H1 (cell line): Measurements from ENCODE around the gene ZMIZ1. TPM values are rescaled to one million over a fixed set of nuclear protein-coding genes. Genes with fewer than 3 reads are reported as not detected.

Experiments used
- CTCF ChIA-PET: fragments of 300-600 bp; sonication (Branson Sonifier 250); formaldehyde crosslinking; loops from one replicate; lab custom pipeline; 2021; ENCODE audit not compliant: partially characterized antibody; lab: Charles Lee
- POLR2A ChIA-PET: fragments of 300-600 bp; sonication (Branson Sonifier 250); formaldehyde crosslinking; loops from one replicate; lab custom pipeline; 2021; ENCODE audit warnings: inconsistent platforms; ENCODE audit not compliant: partially characterized antibody; lab: Charles Lee
- DNase-seq, 2 experiments: peaks; one replicate each; pipeline versions ENCODE4 v3.0.0 to v3.0.0-alpha.2; 2010 to 2022; ENCODE audit warnings: low spot score in 2 of 2, low read depth in 1 of 2, mixed read lengths in 1 of 2
- FAIRE-seq: peaks from 2 replicates; lab custom pipeline; 2011; peaks lifted over from hg19 to GRCh38; lab: Jason Lieb, UNC
- H2AFZ ChIP-seq: 2 replicates; pipeline ENCODE4 v1.8.1; 2012; ENCODE audit warnings: low read length, inconsistent platforms
- H2AK5ac ChIP-seq: 2 replicates; pipeline ENCODE4 v1.6.1; 2013; ENCODE audit warnings: low read depth, low read length
- H2BK120ac ChIP-seq: replicated peaks from 2 replicates; pipeline ENCODE3; 2013; ENCODE audit warnings: low read depth, low read length, inconsistent platforms
- H2BK12ac ChIP-seq: 2 replicates; pipeline ENCODE4 v1.6.1; 2013; ENCODE audit warnings: low read depth, low read length
- H2BK15ac ChIP-seq: 2 replicates; pipeline ENCODE4 v1.6.1; 2013; ENCODE audit warnings: low read length
- H2BK20ac ChIP-seq: 2 replicates; pipeline ENCODE4 v1.6.1; 2013; ENCODE audit warnings: low read length
- H2BK5ac ChIP-seq: 2 replicates; pipeline ENCODE4 v1.6.1; 2013; ENCODE audit warnings: low read depth, low read length
- H3K14ac ChIP-seq: 2 replicates; pipeline ENCODE4 v1.6.1; 2013; ENCODE audit warnings: inconsistent platforms; ENCODE audit not compliant: insufficient read length
- H3K18ac ChIP-seq: 2 replicates; pipeline ENCODE4 v1.6.1; 2013; ENCODE audit warnings: low read length; ENCODE audit errors: extremely low read depth
- H3K23ac ChIP-seq: 2 replicates; pipeline ENCODE4 v1.6.1; 2013; ENCODE audit warnings: inconsistent platforms; ENCODE audit not compliant: insufficient read length
- H3K23me2 ChIP-seq: 2 replicates; pipeline ENCODE4 v1.6.1; 2013; ENCODE audit warnings: low read depth, low read length
- H3K27ac ChIP-seq: 2 replicates; pipeline ENCODE4 v1.6.1; 2011; ENCODE audit warnings: low read depth, low read length, inconsistent platforms
- H3K27me3 ChIP-seq, 4 experiments: replicated peaks in 1 of 4; 1 replicate in 1 of 4; 2 replicates in 3 of 4; pipeline versions ENCODE4 v1.6.1 to v1.8.1; 2011 to 2013; ENCODE audit warnings: low read length in 3 of 4, mild to moderate bottlenecking in 3 of 4, inconsistent platforms in 2 of 4, mixed read lengths in 2 of 4, moderate library complexity in 1 of 4; ENCODE audit not compliant: control insufficient read depth in 3 of 4, insufficient read depth in 3 of 4; ENCODE audit errors: extremely low read depth in 1 of 4
- H3K36me3 ChIP-seq, 4 experiments: 2 replicates each; pipeline versions ENCODE4 v1.6.1 to v1.8.1; 2011 to 2013; ENCODE audit warnings: mild to moderate bottlenecking in 4 of 4, low read length in 3 of 4, moderate library complexity in 2 of 4, control low read depth in 1 of 4, inconsistent platforms in 1 of 4; ENCODE audit not compliant: insufficient read depth in 4 of 4, control insufficient read depth in 2 of 4
- H3K4ac ChIP-seq: replicated peaks from 2 replicates; pipeline ENCODE3; 2013; ENCODE audit warnings: low read length, low read depth, mixed read lengths, inconsistent platforms; ENCODE audit not compliant: insufficient read length
- H3K4me1 ChIP-seq, 4 experiments: replicated peaks in 1 of 4; 1 replicate in 1 of 4; 2 replicates in 3 of 4; pipeline versions ENCODE4 v1.6.1 to v1.8.1; 2011 to 2013; ENCODE audit warnings: low read length in 3 of 4, inconsistent platforms in 2 of 4, mixed read lengths in 1 of 4; ENCODE audit not compliant: insufficient read depth in 4 of 4, control insufficient read depth in 3 of 4
- H3K4me2 ChIP-seq, 2 experiments: 2 replicates each; pipeline versions ENCODE4 v1.6.1 to v1.8.1; 2011 to 2013; ENCODE audit warnings: low read depth in 2 of 2, low read length in 2 of 2, control low read depth in 1 of 2, inconsistent platforms in 1 of 2, mild to moderate bottlenecking in 1 of 2; ENCODE audit not compliant: insufficient read depth in 1 of 2
- H3K4me3 ChIP-seq, 4 experiments: fragments of 200-600, 300-600 bp in 1 of 4; sonication (generic), shearing (Covaris generic), sonication (Bioruptor Twin) in 1 of 4; 2 replicates each; pipeline versions ENCODE4 v1.5.1 to v1.8.1; 2011 to 2016; ENCODE audit warnings: low read length in 4 of 4, low read depth in 3 of 4, control low read depth in 2 of 4, inconsistent platforms in 2 of 4, mild to moderate bottlenecking in 2 of 4, mixed read lengths in 1 of 4, moderate library complexity in 1 of 4; ENCODE audit not compliant: insufficient read depth in 2 of 4; ENCODE audit errors: extremely low read depth in 1 of 4
- H3K56ac ChIP-seq: replicated peaks from 2 replicates; pipeline ENCODE3; 2013; ENCODE audit warnings: low read depth, mild to moderate bottlenecking, mixed read lengths, low read length, inconsistent platforms; ENCODE audit not compliant: insufficient read length
- H3K79me1 ChIP-seq: 2 replicates; pipeline ENCODE4 v1.6.1; 2013; ENCODE audit warnings: low read depth, low read length, control low read depth
- H3K79me2 ChIP-seq, 2 experiments: 2 replicates each; pipeline versions ENCODE4 v1.6.1 to v1.8.1; 2012 to 2013; ENCODE audit warnings: low read length in 2 of 2, mild to moderate bottlenecking in 2 of 2, inconsistent platforms in 1 of 2; ENCODE audit not compliant: insufficient read depth in 2 of 2, control insufficient read depth in 1 of 2
- H3K9ac ChIP-seq, 4 experiments: replicated peaks in 1 of 4; 1 replicate in 1 of 4; 2 replicates in 3 of 4; pipeline versions ENCODE4 v1.6.1 to v1.8.1; 2011 to 2013; ENCODE audit warnings: low read depth in 3 of 4, low read length in 3 of 4, control low read depth in 2 of 4, mild to moderate bottlenecking in 2 of 4, moderate library complexity in 2 of 4, inconsistent platforms in 1 of 4; ENCODE audit errors: extremely low read depth in 1 of 4
- H3K9me3 ChIP-seq, 2 experiments: 2 replicates each; pipeline versions ENCODE4 v1.6.1 to v1.8.1; 2012 to 2013; ENCODE audit warnings: mild to moderate bottlenecking in 2 of 2, moderate library complexity in 2 of 2, control low read depth in 1 of 2, inconsistent platforms in 1 of 2, low read depth in 1 of 2, low read length in 1 of 2, mixed read lengths in 1 of 2; ENCODE audit not compliant: insufficient read depth in 2 of 2
- H4K20me1 ChIP-seq, 2 experiments: replicated peaks in 1 of 2; 2 replicates each; pipeline versions ENCODE3 to v1.8.1; 2011 to 2013; ENCODE audit warnings: inconsistent platforms in 2 of 2, low read length in 2 of 2, mild to moderate bottlenecking in 1 of 2; ENCODE audit not compliant: insufficient read depth in 2 of 2, control insufficient read depth in 1 of 2
- H4K5ac ChIP-seq: 2 replicates; pipeline ENCODE4 v1.6.1; 2013; ENCODE audit warnings: low read length, low read depth, mixed read lengths, inconsistent platforms; ENCODE audit not compliant: insufficient read length
- H4K8ac ChIP-seq: 2 replicates; pipeline ENCODE4 v1.8.0; 2013; ENCODE audit warnings: mild to moderate bottlenecking, moderate library complexity, low read length, inconsistent platforms; ENCODE audit not compliant: insufficient read depth; ENCODE audit errors: extremely low read depth
- H4K91ac ChIP-seq: replicated peaks from 2 replicates; pipeline ENCODE3; 2013; ENCODE audit warnings: low read length, mixed read lengths, inconsistent platforms; ENCODE audit not compliant: insufficient read length
- EP300 ChIP-seq, 2 experiments: IDR thresholded peaks; 1 replicate in 1 of 2; 2 replicates in 1 of 2; pipeline ENCODE4 v1.6.1; 2011 to 2012; ENCODE audit warnings: low read depth in 2 of 2, low read length in 2 of 2, mild to moderate bottlenecking in 2 of 2, borderline replicate concordance in 1 of 2, inconsistent platforms in 1 of 2, moderate library complexity in 1 of 2
- WGBS, 2 experiments: shearing (Covaris generic) in 1 of 2; methylation state at CpG; one replicate each; pipeline versions ENCODE4 v1.1.6 to v1.1.7; 2013 to 2015; ENCODE audit warnings: low lambda C conversion rate in 2 of 2, mixed read lengths in 2 of 2, inconsistent platforms in 1 of 2, low coverage in 1 of 2, missing lambda C conversion rate in 1 of 2; ENCODE audit not compliant: insufficient replicate concordance in 2 of 2, insufficient coverage in 1 of 2, insufficient read length in 1 of 2; ENCODE audit errors: extremely low coverage in 1 of 2, missing lambda C conversion rate in 1 of 2; 5-methylcytosine and 5-hydroxymethylcytosine counted together
- polyA plus RNA-seq, 7 experiments: library from polyadenylated mRNA; depleted of rRNA in 3 of 7; stranded (reverse) in 5 of 7; unstranded in 2 of 7; fragments of >200 nt in 5 of 7; fragments of 200-250 nt in 2 of 7; gene quantifications; 1 replicate in 5 of 7; 2 replicates in 1 of 7; 4 replicates in 1 of 7; pipeline versions ENCODE4 v1.2.1 to v1.2.3, GENCODE V29; 2011 to 2013; ENCODE audit warnings: missing spikeins in 2 of 7, mixed read lengths in 2 of 7
- total RNA-seq: library from RNA; stranded (reverse); fragmentation: NEBNext Ultra II Directional; extraction: Animal tissue kit (Norgen Biotek cat#: 25700); gene quantifications from 2 replicates; pipeline ENCODE4 v1.2.1, GENCODE V29; 2021

Gene ZMIZ1
- total and polyA plus RNA-seq, 2 of the 8 experiments (the other 6 are each of a cell fraction or from before 2014, with no cell fraction given): 8.1 to 28.0 TPM

DNA sequence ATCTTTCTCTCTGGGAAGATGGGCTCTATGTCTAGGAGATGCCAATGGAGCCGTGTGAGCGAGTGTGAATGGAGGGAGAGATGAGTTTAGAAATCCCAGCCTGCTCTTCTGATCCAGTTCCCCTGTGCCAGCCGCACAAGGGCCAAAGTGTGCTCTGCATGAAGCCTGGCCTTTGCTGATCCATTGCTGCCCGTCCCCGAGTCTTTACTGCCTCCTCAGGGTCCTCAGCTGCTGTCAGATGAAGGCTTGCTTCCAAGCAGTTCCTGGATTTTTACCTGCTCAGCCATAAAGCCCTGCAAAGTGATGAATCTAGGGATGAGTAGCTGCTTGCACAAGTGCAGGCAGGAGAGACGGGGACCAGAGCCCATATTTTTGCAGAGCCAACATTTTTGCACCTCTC is 115.9 kb downstream of the ZMIZ1 start:
- Histone ChIP-seq H3K9me3 (no peaks in the 10 kb centered on the region), H3K56ac (no peak overlapping the region), H2AFZ (no peak overlapping the region), H3K4me2 (no peak overlapping the region), H2BK120ac (no peak overlapping the region), H3K79me2 (no peaks in the 10 kb centered on the region; a peak in 1 of 4 replicates), H4K5ac (no peak overlapping the region), H3K23me2 (no peaks in the 10 kb centered on the region; the same call in 1 of the 2 replicates), H3K4ac (no peak overlapping the region), H3K4me3 (no peak overlapping the region), H3K9ac (no peak overlapping the region), H4K91ac (no peak overlapping the region), H3K79me1 (peaks cover 3% of the 10 kb centered on the region; the same call in 1 of the 2 replicates), H3K27me3 (no peaks in the 10 kb centered on the region), H4K8ac (no peak overlapping the region), H3K36me3 (peaks cover 0 to 2% (median 0%) of the 10 kb centered on the region in 4 experiments; a peak in 4 of 8 replicates), H3K27ac (no peak overlapping the region), H3K14ac (no peak overlapping the region), H3K23ac (no peak overlapping the region), H3K18ac (no peak overlapping the region), H2BK15ac (no peak overlapping the region), H2BK12ac (no peak overlapping the region), H3K4me1 (peaks cover 0 to 19% (median 12%) of the 10 kb centered on the region in 4 experiments; a peak in 6 of 7 replicates), H2BK5ac (no peak overlapping the region), H2AK5ac (no peak overlapping the region), H2BK20ac (no peak overlapping the region), H4K20me1 (peaks cover 7 to 15% of the 10 kb centered on the region in 2 experiments)
- CTCF ChIA-PET: interaction anchor here (1.0 to 32.0 kb wide), 6 partner anchors 9 to 87 kb away, joined by 3 to 396 read pairs (median 6); no protein-coding TSS in a partner anchor
- FAIRE-seq (no peak), DNase-seq (no peak)
- POLR2A ChIA-PET: interaction anchor here (0.7 to 1.4 kb wide), 2 partner anchors 25 to 975 kb away, joined by 3 read pairs; no protein-coding TSS in a partner anchor
- no peak for TF ChIP-seq EP300 (IDR thresholded peaks at IDR 0.05; ENCODE audit: borderline replicate concordance in 1 of 2, low read depth in 2 of 2, low read length in 2 of 2)
- WGBS, 2 experiments: 80% methylated on average over 6 of the region's 6 CpGs; no CpG with 5 or more reads in 1 of the 2 experiments
